PC-9 (cell line): Measurements from ENCODE around the gene LSM7.

Source experiments
- CTCF ChIP-seq: fragments of 200-600 bp; sonication (generic); conservative IDR thresholded peaks from 2 replicates; pipeline ENCODE4 v1.6.1; 2017; ENCODE audit warnings: mixed run types, antibody characterized with exemption, mild to moderate bottlenecking, moderate library complexity
- EZH2 ChIP-seq: fragments of 200-600 bp; sonication (generic); IDR thresholded peaks from 2 replicates; pipeline ENCODE4 v1.8.0; 2017; ENCODE audit warnings: antibody characterized with exemption, low read depth

GRCh38 chr19:2276429-2276986, 51.9 kb downstream of the LSM7 start:
- TF ChIP-seq CTCF (no peak), EZH2 (no peak)
